ENCODE data around the gene DERL2.
A peak's percentile ranks its signal among the peaks of the same experiment; 100 is the strongest.

The DERL2 gene

DNA sequence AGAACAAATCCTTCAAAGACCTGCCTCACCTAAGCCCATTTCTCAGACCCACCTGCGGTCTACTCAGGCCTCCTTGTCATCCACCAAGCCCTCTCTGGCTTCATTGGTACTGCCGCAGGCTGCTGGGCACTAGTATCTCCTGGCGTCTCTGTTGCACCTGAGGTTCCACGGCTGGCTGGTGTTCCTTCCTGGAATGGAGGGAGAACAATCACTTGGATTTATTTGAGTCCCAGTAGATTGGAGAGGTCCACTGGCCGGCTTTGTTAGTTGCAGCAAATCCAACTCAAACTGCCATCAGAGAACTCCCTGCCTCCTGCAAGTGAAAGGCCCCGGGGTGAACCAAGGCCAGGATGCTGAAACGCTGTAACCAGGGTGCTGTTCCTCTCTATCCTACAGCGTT, 15.7 kb upstream of the DERL2 start:
- no peak for DNase-seq (ENCODE audit: low spot score)

GRCh38 chr17:5500589-5501391, 14.8 kb upstream of the DERL2 start:
- peak; percentile 96 for DNase-seq (ENCODE audit: low spot score)

DNA sequence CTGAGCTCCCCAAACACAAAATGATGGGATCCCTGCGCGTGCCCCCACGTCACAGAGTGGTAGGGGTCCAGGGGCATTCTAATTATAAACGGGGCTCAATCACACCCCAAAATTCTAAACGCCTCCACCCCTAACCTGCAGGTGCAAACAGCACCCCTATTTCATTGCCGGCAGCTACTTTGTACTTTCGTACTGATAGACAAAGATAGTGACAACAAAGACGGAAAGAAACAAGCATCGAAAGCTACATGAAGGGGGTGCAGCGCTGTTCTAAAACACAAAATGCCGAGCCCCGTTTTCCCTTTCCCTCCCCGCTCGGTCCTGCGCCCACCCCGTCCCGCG, 14.2 kb upstream of the DERL2 start:
- no peak for DNase-seq (ENCODE audit: low spot score)

DNA sequence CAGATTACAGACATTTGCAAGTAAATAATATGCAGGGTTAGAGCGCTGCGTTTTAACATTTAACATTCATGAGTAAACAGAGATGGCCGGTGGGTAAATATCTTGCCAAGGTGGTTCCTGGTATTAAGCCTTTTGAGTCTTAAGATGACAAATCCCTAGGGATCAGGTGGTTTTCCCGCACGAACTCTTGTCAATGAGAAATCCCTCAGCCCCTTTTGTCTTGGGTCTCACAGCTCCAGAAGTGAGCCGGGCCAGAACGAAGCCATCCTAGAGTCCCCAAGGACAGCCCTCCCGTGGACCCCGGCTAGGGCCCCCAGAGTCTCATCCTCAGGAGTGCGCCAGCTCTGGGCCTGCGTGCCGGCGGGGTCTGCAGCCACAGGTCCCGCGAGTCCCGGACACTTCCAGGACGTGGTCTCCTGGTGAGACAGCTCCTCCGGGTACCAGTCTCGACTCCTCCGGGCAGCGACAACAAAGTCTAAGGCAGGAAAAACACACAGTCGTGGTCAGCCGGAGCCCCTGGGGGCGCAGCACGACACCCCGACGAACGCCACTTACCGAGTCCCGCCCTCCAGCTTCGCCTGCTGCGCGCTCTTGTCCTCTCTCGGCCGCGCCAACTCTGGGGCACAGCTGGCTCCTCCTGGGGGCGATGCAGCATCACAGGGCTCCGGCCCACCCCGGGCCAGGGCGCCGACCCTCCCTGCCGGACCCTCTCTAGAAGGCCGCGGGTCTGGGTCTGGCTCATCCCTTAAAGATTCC, 13.7 kb upstream of the DERL2 start:
- peak; percentile 42 for DNase-seq (ENCODE audit: low spot score)

- DNase-seq (ENCODE audit: low spot score): no peak
Measured at GRCh38 chr17:5492970-5493369, 7.0 kb upstream of the DERL2 start.

- DNase-seq (ENCODE audit: low spot score): no peak
Measured at GRCh38 chr17:5488752-5489151, 2.8 kb upstream of the DERL2 start.

DNA sequence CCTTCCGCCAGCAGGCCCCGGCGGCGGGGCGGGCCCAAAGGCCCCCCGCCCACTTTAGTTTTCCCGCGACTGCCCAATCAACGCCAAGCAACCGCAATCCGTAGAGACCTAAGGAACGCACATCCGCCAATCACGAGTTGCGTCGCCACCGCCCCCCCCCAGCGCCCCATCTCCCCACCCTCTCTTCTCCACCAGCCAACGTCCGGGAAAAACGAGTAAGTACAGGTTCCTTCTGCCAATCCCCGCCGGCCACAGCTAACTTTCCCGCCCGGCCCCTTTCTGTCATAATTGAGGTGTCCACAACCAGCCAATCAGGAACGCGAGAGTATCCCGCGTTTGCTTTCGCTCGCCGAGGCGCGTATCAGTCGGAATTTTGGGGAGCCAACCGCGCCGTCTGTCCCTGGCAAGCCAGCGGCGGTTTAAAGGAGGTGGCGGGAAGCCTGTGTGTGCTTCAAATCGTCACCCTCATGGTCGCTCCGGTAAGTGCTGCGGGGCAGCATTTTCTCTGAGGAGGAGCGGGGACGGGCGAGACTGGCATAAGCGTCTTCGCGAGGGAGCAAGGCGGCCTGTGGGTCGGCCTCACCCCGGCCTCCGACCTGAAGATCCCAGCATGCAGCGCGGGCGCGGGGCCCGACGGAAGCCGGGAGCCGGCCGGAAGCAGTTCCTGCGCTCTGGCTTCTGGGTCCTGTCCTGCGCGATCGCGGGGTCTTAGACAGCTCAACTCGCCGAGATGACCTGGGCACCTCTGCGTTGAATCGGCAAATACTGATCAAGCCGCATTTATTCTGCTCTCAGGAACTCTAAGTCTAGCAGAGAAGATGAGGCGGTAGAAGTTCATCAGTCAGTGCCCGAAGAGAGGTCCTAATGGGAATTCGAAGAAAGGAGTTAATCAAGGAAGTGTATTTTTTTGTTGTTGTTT, 487 bp upstream of the DERL2 start, which contains the start of gene MIS12:
MIS12 (plus strand) TSS at position 361 of the 919 bp plus-strand sequence. CDS start 2,297 bp downstream, outside the sequence.
- DNase-seq (ENCODE audit: low spot score): peak; percentile 99

GRCh38 chr17:5481451-5481850, 4.5 kb downstream of the DERL2 start:
- no peak for DNase-seq (ENCODE audit: low spot score)

DNA sequence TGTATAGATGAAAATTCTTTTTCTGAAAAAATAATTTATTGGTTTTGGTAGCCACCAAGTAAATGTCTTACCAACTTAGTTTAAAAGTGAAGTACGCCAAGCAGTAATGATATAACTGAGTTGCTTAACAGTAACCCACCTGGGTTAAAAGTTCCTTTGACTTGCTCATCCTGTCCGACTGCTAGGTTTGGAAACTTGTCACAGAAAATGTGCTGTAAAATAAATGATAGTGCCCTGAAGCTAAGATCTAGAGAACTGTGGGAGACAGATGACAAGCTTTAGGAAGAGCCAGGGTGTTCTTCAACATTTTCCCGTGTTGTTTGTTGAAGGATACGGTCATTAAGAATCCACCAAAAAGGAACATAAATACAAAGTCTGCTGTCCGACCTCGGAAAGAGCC, 5.0 kb downstream of the DERL2 start:
- no peak for DNase-seq (ENCODE audit: low spot score)

DNA sequence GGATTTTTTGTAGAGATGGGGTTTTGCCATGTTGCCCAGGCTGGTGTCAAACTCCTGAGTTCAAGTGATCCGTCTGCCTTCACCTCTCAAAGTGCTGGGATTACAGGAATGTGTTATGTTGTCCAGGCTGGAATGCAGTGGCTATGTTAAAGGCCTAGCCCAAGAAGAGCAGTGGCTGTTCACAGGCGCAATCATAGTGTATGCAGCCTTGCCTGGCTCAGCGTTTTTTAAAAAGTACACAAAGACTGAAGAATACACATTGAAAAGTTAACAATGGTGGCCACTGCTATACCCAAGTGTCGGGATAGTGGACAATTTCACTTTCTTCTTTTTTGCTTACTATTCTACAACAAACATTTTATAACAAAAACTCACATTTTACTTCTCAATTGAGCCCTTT, 7.0 kb downstream of the DERL2 start:
- DNase-seq (ENCODE audit: low spot score): no peak

DNA sequence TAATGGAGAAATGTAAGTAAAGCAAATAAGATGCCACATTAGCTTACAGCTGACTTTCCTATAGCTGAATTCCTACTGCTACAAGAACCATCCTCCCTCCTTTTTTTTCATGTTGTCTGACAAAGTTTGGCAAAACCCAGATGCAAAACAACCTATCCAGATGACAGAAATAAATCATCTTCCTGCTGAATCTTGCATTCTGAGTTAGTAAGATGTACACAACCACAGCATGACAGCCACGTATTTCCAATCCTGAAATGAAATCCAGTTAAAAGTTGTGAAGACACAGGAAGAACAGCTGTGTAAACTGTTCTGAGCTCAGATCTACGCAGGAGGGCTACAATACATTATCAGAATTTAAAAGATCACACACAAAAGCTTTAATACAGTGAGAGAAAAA, 12.1 kb downstream of the DERL2 start:
- DNase-seq (ENCODE audit: low spot score): no peak

GRCh38 chr17:5472511-5472910, 13.5 kb downstream of the DERL2 start:
- DNase-seq (ENCODE audit: low spot score): no peak

DNA sequence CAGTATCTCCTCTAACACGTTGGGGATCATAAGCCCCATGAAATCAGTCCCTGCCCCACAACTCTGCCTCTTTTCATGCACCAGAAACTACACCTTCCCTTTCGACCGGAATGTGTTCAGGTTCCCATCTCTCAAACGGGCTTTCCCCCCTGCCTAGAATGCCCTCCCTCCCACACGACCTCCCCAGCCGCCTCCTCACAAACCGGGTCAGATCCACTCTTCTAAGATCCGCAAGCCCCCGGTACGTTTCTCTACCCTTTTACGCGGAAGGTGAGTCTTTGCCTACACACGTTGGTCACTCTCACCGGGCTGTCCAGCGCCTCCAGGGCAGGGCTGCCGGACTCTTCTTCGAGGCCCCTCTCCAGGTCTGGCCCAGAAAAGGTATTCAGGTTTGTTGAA, 17.9 kb downstream of the DERL2 start:
- no peak for DNase-seq (ENCODE audit: low spot score)

DNA sequence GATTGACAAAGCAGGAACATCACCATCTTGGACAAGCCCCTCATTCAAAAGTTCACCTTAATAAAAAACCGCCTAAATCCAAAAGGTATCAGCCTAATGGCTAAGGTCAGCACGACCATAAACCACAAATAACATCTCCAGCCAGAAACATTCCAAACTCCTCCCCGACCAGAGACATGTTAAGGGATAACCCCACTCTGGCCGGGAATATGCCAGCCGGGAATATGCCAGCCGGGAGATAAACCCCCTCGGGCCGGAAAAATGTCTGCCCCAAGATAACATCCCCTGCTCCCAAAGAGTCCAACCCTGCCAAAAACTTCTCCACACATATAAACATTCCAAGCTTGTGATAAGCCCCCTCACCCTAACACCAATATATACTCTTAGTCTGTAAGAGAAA, 18.6 kb downstream of the DERL2 start:
- peak; percentile 19 for DNase-seq (ENCODE audit: low spot score)

DNA sequence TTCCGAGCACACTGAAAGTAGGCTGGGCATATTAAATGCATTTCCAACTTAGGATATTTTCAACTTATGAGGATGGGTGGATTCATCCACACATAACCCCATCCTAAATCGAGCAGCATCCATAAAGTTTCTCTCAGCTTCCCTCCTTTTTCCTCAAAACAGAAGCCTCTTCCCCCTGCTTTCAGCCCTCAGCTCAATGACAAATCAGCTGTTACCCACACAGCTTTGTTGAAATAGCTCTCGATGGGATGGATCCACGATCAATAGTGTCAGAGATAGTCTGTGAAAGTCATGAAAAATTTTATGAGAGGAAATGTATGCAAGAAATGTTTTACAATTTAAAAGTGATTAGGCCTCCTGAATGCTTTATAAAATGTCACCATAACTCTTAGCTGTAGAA, 19.7 kb downstream of the DERL2 start:
- no peak for DNase-seq (ENCODE audit: low spot score)

GRCh38 chr17:5464717-5465507, 21.1 kb downstream of the DERL2 start:
- DNase-seq (ENCODE audit: low spot score): no peak

DNA sequence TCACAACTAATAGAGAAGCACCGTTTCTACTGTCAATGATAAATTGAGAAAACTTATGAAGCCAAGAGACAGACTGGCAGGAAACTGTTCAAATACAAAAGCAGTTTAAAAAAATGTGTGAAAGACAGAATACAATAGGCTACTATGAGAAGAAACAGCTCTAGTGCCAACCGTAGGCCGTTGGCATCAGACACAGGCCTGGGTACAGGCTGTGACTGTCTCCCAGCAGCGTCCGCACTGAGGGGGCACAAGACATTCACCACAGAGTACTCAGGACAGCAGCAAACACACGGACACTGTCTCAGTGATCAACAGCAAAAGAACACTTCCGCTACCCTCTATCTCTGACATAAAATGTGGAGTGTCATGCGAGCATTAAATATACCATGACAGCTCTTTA, 39.2 kb downstream of the DERL2 start:
- no peak for DNase-seq (ENCODE audit: low spot score)

GRCh38 chr17:5444209-5444608, 41.8 kb downstream of the DERL2 start:
- no peak for DNase-seq (ENCODE audit: low spot score)

DNA sequence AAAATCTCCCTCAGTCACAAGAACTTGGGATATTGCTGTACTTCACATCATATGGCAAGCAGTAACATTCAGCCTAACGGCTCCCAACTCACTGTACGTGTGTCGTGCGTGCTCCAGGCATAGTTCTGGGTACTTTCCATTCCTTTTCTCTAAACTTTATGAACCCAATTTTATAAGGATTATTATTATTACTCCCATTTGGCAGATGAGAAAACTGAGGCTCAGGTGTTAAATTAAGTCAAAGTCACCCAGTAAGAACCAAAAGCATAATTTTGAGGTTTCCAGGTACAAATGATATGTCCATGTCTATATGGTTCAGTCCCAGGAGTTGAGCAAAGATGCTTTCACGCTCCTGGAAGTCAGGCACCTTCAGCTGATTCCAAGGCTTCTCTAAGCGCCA, 42.2 kb downstream of the DERL2 start:
- no peak for DNase-seq (ENCODE audit: low spot score)

- DNase-seq (ENCODE audit: low spot score): no peak
Measured at GRCh38 chr17:5439446-5439764, 46.6 kb downstream of the DERL2 start.

DNA sequence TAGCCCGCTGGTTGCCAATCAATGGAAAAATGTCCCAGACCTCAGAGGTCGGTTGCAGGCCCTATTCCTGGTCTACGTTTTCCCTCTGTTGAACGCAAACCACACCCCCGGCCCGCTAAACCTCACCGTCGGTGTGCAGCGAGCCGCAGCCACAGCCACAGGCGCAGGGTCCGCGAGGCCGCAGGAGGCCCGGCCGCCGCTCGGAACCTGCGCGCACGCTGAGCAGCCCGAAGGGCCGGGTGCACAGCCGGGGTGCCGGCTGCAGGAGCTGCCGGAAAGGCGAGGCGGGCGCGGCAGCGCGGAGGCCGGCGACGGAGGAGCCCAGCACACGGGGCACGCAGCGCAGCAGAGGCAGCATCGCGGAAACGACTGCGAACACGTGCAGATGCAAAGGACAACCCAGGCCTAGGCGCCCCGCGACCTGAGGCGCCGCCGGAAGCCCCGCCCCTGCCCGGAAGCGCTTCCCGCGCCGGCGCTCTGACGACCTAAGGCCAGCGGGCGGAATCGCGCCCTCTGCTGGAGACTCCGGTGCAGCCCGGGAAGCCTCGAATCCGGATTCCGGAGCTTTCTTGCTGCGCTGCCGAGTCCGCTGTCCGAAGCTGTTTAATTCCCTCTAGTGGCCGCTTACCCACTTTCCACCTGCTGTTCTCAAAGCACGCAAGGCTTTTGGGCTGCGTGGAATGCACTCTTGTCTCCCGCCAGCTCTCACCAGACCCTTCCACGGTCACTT, 47.1 kb downstream of the DERL2 start, which contains the start of gene C1QBP:
C1QBP (minus strand) TSS at position 440 of the 730 bp plus-strand sequence; CDS start at position 358, 82 bp downstream.
- peak; percentile 97 for DNase-seq (ENCODE audit: low spot score)
